ENCODE measurements around the gene SLC9A9.
A peak's percentile ranks its signal among the peaks of the same experiment; 100 is the strongest.
"Not testable (repeated sequence)": the region's sequence is repeated elsewhere in the genome, so short reads cannot be mapped to it uniquely, and the experiment has no call there.

Gene SLC9A9

GRCh38 chr3:143808030-143808429 is 40.2 kb downstream of the SLC9A9 start:
- no peak for DNase-seq

- DNase-seq = no peak
Measured at GRCh38 chr3:143806038-143806437, 42.2 kb downstream of the SLC9A9 start.

- DNase-seq = not testable (repeated sequence)
Measured at GRCh38 chr3:143805476-143805875, 42.8 kb downstream of the SLC9A9 start.

- DNase-seq = not testable (repeated sequence)
Measured at GRCh38 chr3:143801046-143801445, 47.2 kb downstream of the SLC9A9 start.

GRCh38 chr3:143798151-143798550 is 50.1 kb downstream of the SLC9A9 start:
- DNase-seq = not testable (repeated sequence)

- no peak for DNase-seq
Measured at GRCh38 chr3:143795874-143796273, 52.4 kb downstream of the SLC9A9 start.

- DNase-seq = no peak
Measured at GRCh38 chr3:143794793-143795462, 53.3 kb downstream of the SLC9A9 start.

- no peak for DNase-seq
Measured at GRCh38 chr3:143793971-143794370, 54.3 kb downstream of the SLC9A9 start.

GRCh38 chr3:143791386-143791785 is 56.9 kb downstream of the SLC9A9 start:
- peak; percentile 44 for DNase-seq

GRCh38 chr3:143786219-143787191 is 61.8 kb downstream of the SLC9A9 start:
- peak; percentile 36 to 39 for DNase-seq

- DNase-seq = no peak
Measured at GRCh38 chr3:143784446-143784845, 63.8 kb downstream of the SLC9A9 start.

- DNase-seq = no peak
Measured at GRCh38 chr3:143783851-143784370, 64.4 kb downstream of the SLC9A9 start.

- peak; percentile 61 to 85 for DNase-seq
Measured at GRCh38 chr3:143775459-143775858, 72.8 kb downstream of the SLC9A9 start.

GRCh38 chr3:143771939-143772338 is 76.3 kb downstream of the SLC9A9 start:
- DNase-seq = no peak

GRCh38 chr3:143771258-143771657 is 77.0 kb downstream of the SLC9A9 start:
- no peak for DNase-seq

GRCh38 chr3:143770391-143770790 is 77.9 kb downstream of the SLC9A9 start:
- DNase-seq = no peak

- DNase-seq = peak in 1 of 2 experiments; percentile 50
Measured at GRCh38 chr3:143769616-143770015, 78.7 kb downstream of the SLC9A9 start.

- no peak for DNase-seq
Measured at GRCh38 chr3:143764840-143765239, 83.4 kb downstream of the SLC9A9 start.

GRCh38 chr3:143763564-143764162 is 84.6 kb downstream of the SLC9A9 start:
- peak; percentile 19 to 59 for DNase-seq

- DNase-seq = no peak
Measured at GRCh38 chr3:143757691-143758090, 90.6 kb downstream of the SLC9A9 start.

- no peak for DNase-seq
Measured at GRCh38 chr3:143755978-143756377, 92.3 kb downstream of the SLC9A9 start.

- DNase-seq = no peak
Measured at GRCh38 chr3:143754090-143754489, 94.2 kb downstream of the SLC9A9 start.

- DNase-seq = no peak
Measured at GRCh38 chr3:143753456-143753855, 94.8 kb downstream of the SLC9A9 start.
